Osteoblast (primary cell): ENCODE measurements around the gene POU6F2. TPM values are rescaled to one million over a fixed set of nuclear protein-coding genes. Genes with fewer than 3 reads are reported as not detected.

Experiments
- DNase-seq: peaks from one replicate; pipeline ENCODE4 v3.0.0; 2011; ENCODE audit warnings: low spot score, mixed read lengths; ENCODE audit not compliant: insufficient read length; ENCODE audit errors: missing footprints
- H2AFZ ChIP-seq: 2 replicates; pipeline ENCODE4 v1.6.0; 2011; ENCODE audit warnings: mild to moderate bottlenecking, low read length
- H3K27ac ChIP-seq: 2 replicates; pipeline ENCODE4 v1.5.1; 2011; ENCODE audit warnings: mild to moderate bottlenecking, low read depth, low read length, moderate library complexity
- H3K27me3 ChIP-seq: 2 replicates; pipeline ENCODE4 v1.6.0; 2012; ENCODE audit warnings: mild to moderate bottlenecking, control low read depth, inconsistent platforms, low read length, moderate library complexity; ENCODE audit not compliant: insufficient read depth
- H3K36me3 ChIP-seq: 2 replicates; pipeline ENCODE4 v1.5.1; 2011; ENCODE audit warnings: mild to moderate bottlenecking, low read length, control low read depth, moderate library complexity; ENCODE audit not compliant: insufficient read depth
- H3K4me1 ChIP-seq: 2 replicates; pipeline ENCODE4 v1.5.1; 2011; ENCODE audit warnings: mild to moderate bottlenecking, low read length, control low read depth, moderate library complexity; ENCODE audit not compliant: insufficient read depth
- H3K4me2 ChIP-seq: 2 replicates; pipeline ENCODE4 v1.6.0; 2011; ENCODE audit warnings: mild to moderate bottlenecking, low read length; ENCODE audit not compliant: insufficient read depth
- H3K4me3 ChIP-seq: fragments of 200-600 bp; sonication (generic); 3 replicates; pipeline ENCODE4 v1.5.1; 2012; ENCODE audit warnings: mild to moderate bottlenecking, low read length, inconsistent platforms; ENCODE audit not compliant: insufficient read depth
- H3K79me2 ChIP-seq: 2 replicates; pipeline ENCODE4 v1.6.0; 2012; ENCODE audit warnings: mild to moderate bottlenecking, low read length, control low read depth, inconsistent platforms; ENCODE audit not compliant: insufficient read depth
- H3K9me3 ChIP-seq: 2 replicates; pipeline ENCODE4 v1.5.1; 2011; ENCODE audit warnings: low read depth, low read length, control low read depth
- H4K20me1 ChIP-seq: 2 replicates; pipeline ENCODE4 v1.6.0; 2012; ENCODE audit warnings: mild to moderate bottlenecking, low read length, control low read depth; ENCODE audit not compliant: insufficient read depth
- total RNA-seq: library from RNA; depleted of rRNA; stranded (reverse); fragments of >200 nt; gene quantifications from 2 replicates; pipeline ENCODE4 v1.2.3, GENCODE V29; 2012
- TF ChIP-seq, protein P1 (sequence below): IDR thresholded peaks from 2 replicates; pipeline ENCODE4 v1.5.1; 2011; ENCODE audit warnings: mild to moderate bottlenecking, low read depth, low read length, moderate library complexity; ENCODE audit errors: extremely low read depth

Gene POU6F2
- total RNA-seq, 1 donor, result not detected

DNA sequence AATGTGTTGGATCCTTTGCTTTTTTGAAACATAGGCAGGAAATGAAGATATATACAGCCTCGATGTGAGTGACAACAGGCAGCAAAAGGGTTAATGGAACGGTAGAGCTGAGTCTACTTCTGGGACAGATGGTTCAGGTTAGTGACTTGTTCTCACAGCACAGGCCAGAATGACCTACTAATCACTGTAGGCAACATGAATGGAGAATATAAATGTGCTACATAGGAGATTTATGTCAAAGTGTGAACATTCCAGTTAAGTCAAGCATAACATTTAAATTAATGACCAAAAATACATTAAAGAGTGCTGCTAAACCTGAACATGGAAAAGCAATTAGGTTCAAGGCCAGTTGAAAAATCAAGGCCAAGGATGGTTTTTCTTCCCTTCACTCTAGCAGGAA lies 235.2 kb downstream of the POU6F2 start:
- Histone ChIP-seq H3K4me3 (no peak overlapping the region), H3K27ac (no peak overlapping the region), H3K36me3 (no peaks in the 10 kb centered on the region), H3K4me1 (no peaks in the 10 kb centered on the region), H3K4me2 (no peak overlapping the region), H3K9me3 (no peaks in the 10 kb centered on the region), H3K27me3 (no peaks in the 10 kb centered on the region), H3K79me2 (no peaks in the 10 kb centered on the region), H2AFZ (no peak overlapping the region), H4K20me1 (no peaks in the 10 kb centered on the region)
- DNase-seq, result no peak
- TF ChIP-seq, protein P1, sequence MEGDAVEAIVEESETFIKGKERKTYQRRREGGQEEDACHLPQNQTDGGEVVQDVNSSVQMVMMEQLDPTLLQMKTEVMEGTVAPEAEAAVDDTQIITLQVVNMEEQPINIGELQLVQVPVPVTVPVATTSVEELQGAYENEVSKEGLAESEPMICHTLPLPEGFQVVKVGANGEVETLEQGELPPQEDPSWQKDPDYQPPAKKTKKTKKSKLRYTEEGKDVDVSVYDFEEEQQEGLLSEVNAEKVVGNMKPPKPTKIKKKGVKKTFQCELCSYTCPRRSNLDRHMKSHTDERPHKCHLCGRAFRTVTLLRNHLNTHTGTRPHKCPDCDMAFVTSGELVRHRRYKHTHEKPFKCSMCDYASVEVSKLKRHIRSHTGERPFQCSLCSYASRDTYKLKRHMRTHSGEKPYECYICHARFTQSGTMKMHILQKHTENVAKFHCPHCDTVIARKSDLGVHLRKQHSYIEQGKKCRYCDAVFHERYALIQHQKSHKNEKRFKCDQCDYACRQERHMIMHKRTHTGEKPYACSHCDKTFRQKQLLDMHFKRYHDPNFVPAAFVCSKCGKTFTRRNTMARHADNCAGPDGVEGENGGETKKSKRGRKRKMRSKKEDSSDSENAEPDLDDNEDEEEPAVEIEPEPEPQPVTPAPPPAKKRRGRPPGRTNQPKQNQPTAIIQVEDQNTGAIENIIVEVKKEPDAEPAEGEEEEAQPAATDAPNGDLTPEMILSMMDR, result no peak

DNA sequence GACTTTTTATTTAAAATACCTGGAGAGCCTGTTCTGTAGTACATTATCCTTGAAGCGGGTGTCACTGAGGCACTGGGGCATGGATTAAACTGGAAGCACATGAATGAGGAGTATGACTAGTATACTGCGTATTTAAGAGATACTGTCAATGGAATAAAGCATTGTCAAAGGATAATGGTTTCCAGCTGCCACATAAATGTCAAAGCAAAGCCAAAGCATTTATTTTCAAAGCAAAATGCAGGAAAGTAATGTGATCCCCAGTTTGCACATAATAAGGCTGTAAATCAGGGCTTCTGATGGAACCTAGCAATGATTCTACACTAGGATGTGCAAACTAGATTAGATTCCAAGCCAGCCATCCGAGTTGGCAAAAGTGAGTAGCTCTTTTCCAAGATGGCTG lies 240.1 kb downstream of the POU6F2 start:
- Histone ChIP-seq H3K4me3 (no peak overlapping the region), H2AFZ (no peak overlapping the region), H3K27ac (no peak overlapping the region), H3K27me3 (no peaks in the 10 kb centered on the region), H4K20me1 (no peaks in the 10 kb centered on the region), H3K36me3 (no peaks in the 10 kb centered on the region), H3K79me2 (no peaks in the 10 kb centered on the region), H3K4me1 (no peaks in the 10 kb centered on the region), H3K4me2 (no peak overlapping the region), H3K9me3 (no peaks in the 10 kb centered on the region)
- no peak for DNase-seq
- TF ChIP-seq, protein P1, result no peak

DNA sequence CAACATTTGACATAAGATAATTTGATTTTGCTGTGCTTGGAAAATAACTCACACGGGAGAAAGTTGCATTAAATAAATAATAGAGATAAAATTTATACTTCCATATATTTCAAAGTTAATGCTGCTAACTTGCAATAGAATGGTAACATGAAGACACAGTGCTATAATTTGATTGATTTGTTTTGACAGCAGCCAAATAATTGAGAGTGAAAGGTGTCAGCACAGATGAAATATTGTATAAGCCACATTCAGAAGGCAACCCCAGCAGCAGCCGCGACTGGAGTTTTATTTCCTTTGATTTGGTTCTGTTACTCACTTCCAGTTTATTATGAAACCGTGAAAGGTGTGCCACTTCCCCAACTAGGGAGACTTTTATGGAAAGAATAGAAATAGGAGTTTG lies 242.2 kb downstream of the POU6F2 start:
- TF ChIP-seq, protein P1, result no peak
- H3K79me2 ChIP-seq, result no peaks in the 10 kb centered on the region

DNA sequence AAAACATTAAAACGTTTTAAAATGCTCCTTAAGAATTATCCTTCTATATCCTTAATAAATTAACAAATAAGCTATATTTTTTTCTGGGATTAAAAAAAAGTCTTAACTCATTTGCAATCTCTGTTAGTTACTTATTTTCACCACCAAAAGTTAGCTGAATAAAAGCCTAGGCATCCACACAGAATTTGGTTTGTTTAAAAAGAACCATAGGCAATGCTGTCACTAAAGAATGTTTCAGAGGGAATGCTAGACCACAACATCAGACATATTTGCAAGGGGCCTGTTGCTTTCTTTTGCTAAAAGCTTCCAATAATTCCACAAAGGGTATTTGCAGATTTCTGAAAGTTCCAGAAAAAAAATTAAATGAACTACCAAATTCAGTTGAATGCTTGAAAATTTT lies 244.2 kb downstream of the POU6F2 start:
- TF ChIP-seq, protein P1, result no peak
- Histone ChIP-seq H2AFZ (no peak overlapping the region), H4K20me1 (no peaks in the 10 kb centered on the region), H3K27ac (no peak overlapping the region), H3K79me2 (no peaks in the 10 kb centered on the region), H3K27me3 (no peaks in the 10 kb centered on the region), H3K9me3 (no peaks in the 10 kb centered on the region), H3K4me2 (no peak overlapping the region), H3K36me3 (no peaks in the 10 kb centered on the region), H3K4me3 (no peak overlapping the region), H3K4me1 (no peaks in the 10 kb centered on the region)
- no peak for DNase-seq

More for the DNA sequence above, 242.2 kb downstream of the POU6F2 start:
- H3K4me2 ChIP-seq, result no peak overlapping the region
- H3K9me3 ChIP-seq, result no peaks in the 10 kb centered on the region
- H3K4me1 ChIP-seq, result no peaks in the 10 kb centered on the region
- H4K20me1 ChIP-seq, result no peaks in the 10 kb centered on the region
- no peak overlapping the region for H2AFZ ChIP-seq
- DNase-seq, result no peak
- H3K36me3 ChIP-seq, result no peaks in the 10 kb centered on the region
- no peak overlapping the region for H3K4me3 ChIP-seq
- H3K27ac ChIP-seq, result no peak overlapping the region
- H3K27me3 ChIP-seq, result no peaks in the 10 kb centered on the region
